Measurements from ENCODE around the gene PSMB10.

Gene PSMB10

GRCh38 chr16:67892899-67893742 lies 43.5 kb downstream of the PSMB10 start, which contains the start of gene PSKH1 (continued):
- TF ChIP-seq ZNF449 (tag by site-specific recombination; IDR thresholded peaks at IDR 0.05) (no peak), ZNF596 (tag by site-specific recombination; IDR thresholded peaks at IDR 0.05) (no peak), SP3 (tag by site-specific recombination; IDR thresholded peaks at IDR 0.05) (peak; percentile 93), ZNF148 (tag by site-specific recombination; IDR thresholded peaks at IDR 0.05; ENCODE audit: borderline replicate concordance) (no peak), ZFP37 (tag by site-specific recombination; IDR thresholded peaks at IDR 0.05) (no peak), INSM2 (tag by site-specific recombination; IDR thresholded peaks at IDR 0.05) (no peak), TRIM28 (IDR thresholded peaks at IDR 0.05; ENCODE audit: borderline replicate concordance, low read length) (no peak), ZNF140 (tag by site-specific recombination; IDR thresholded peaks at IDR 0.05) (no peak), ZNF175 (tag by site-specific recombination; IDR thresholded peaks at IDR 0.05) (no peak), ZSCAN23 (tag by site-specific recombination; IDR thresholded peaks at IDR 0.05) (no peak), ZNF513 (tag by site-specific recombination; IDR thresholded peaks at IDR 0.05) (peak; percentile 22; the same call in 1 of the 2 replicates), ZNF398 (tag by site-specific recombination; IDR thresholded peaks at IDR 0.05) (no peak), ZFP41 (tag by site-specific recombination; IDR thresholded peaks at IDR 0.05; ENCODE audit: borderline replicate concordance) (no peak), ZNF624 (tag by site-specific recombination; IDR thresholded peaks at IDR 0.05) (no peak), ZBTB8A (tag by site-specific recombination; IDR thresholded peaks at IDR 0.05) (no peak), ZNF501 (tag by site-specific recombination; IDR thresholded peaks at IDR 0.05) (no peak), ZNF362 (tag by site-specific recombination; IDR thresholded peaks at IDR 0.05) (no peak), ZNF426 (tag by site-specific recombination; IDR thresholded peaks at IDR 0.05) (no peak), SETDB1 (IDR thresholded peaks at IDR 0.05; ENCODE audit: insufficient read length, low read length) (no peak), ZNF302 (tag by site-specific recombination; IDR thresholded peaks at IDR 0.05; ENCODE audit: low read depth) (no peak), HIC1 (tag by site-specific recombination; IDR thresholded peaks at IDR 0.05) (no peak), ZNF354C (tag by site-specific recombination; IDR thresholded peaks at IDR 0.05; ENCODE audit: borderline replicate concordance, low read depth) (no peak), ZSCAN18 (tag by site-specific recombination; IDR thresholded peaks at IDR 0.05) (no peak)
